Left cardiac atrium (tissue), 4 donors: ENCODE results near the gene CDHR1. TPM values are rescaled to one million over a fixed set of nuclear protein-coding genes. Genes with fewer than 3 reads are reported as not detected.

ENCODE experiments used
- ATAC-seq, 2 donors: fragments of 200-7000 bp; cut with Tn5 transposase; one replicate each; pipeline ENCODE4 v1.9.1; 2020; ENCODE audit warnings: mild to moderate bottlenecking in 2 of 2, moderate library complexity in 2 of 2
- DNase-seq: peaks from one replicate; pipeline ENCODE4 v3.0.0-alpha.2; 2020
- intact Hi-C, 2 donors: fragments of 100-400 bp; cut with DNase I; formaldehyde crosslinking; loops; one replicate each; pipeline versions ENCODE4 v1.14.1 to v1.15.1; 2022 to 2023
- total RNA-seq, 2 donors: library from RNA; stranded (reverse); fragmentation: NEBNext Ultra II Directional; extraction: Animal tissue kit (Norgen Biotek cat#: 25700); gene quantifications; one replicate each; pipeline ENCODE4 v1.2.1, GENCODE V29; 2021
- donor health status: DM: no; HTN: yes; CAD: no.
- donor health status: DM: no; HTN: yes; CAD: no; lungs with severe emphysema.
- donor health status: DM: yes; HTN: yes; CAD: no.
- donor health status: Dilated cardiomyopathy.

The CDHR1 gene
- total RNA-seq, 2 donors from 2014 or later = 0.68 to 1.2 TPM

- intact Hi-C loops = no loop called here
- ATAC-seq = no peak
- DNase-seq = no peak
Observed at GRCh38 chr10:84217746-84218145, 23.4 kb downstream of the CDHR1 start.

- no peak for ATAC-seq
- intact Hi-C loops = no loop called here
Observed at GRCh38 chr10:84221916-84222315, 27.6 kb downstream of the CDHR1 start.

GRCh38 chr10:84224411-84225028 is 30.2 kb downstream of the CDHR1 start:
- intact Hi-C loops = no loop called here
- ATAC-seq (no peak), DNase-seq (no peak)

More at GRCh38 chr10:84221916-84222315, 27.6 kb downstream of the CDHR1 start:
- DNase-seq = no peak

- intact Hi-C loops = no loop called here
- DNase-seq = no peak
- ATAC-seq = no peak
Observed at GRCh38 chr10:84225427-84226173, 31.3 kb downstream of the CDHR1 start, which contains the start of gene LRIT2. LRIT2 (minus strand) TSS chr10:84225544; CDS start chr10:84225520, 24 bp downstream.

- DNase-seq (no peak), ATAC-seq (no peak)
- intact Hi-C loops = no loop called here
Observed at GRCh38 chr10:84226616-84227015, 32.3 kb downstream of the CDHR1 start.

- ATAC-seq (no peak), DNase-seq (no peak)
- intact Hi-C loops = no loop called here
Observed at GRCh38 chr10:84227810-84228209, 33.5 kb downstream of the CDHR1 start.

- ATAC-seq = peak in 1 of 2 donors; percentile 61
- intact Hi-C loops = no loop called here
- DNase-seq = no peak
Observed at GRCh38 chr10:84230359-84230758, 36.0 kb downstream of the CDHR1 start.

- DNase-seq = no peak
- ATAC-seq = no peak
- intact Hi-C loops = no loop called here
Observed at GRCh38 chr10:84232376-84232775, 38.0 kb downstream of the CDHR1 start.

GRCh38 chr10:84233940-84234339 is 39.6 kb downstream of the CDHR1 start:
- intact Hi-C loops = no loop called here
- DNase-seq = no peak
- no peak for ATAC-seq

- no peak for DNase-seq
- intact Hi-C loops = no loop called here
- ATAC-seq = no peak
Observed at GRCh38 chr10:84234479-84234878, 40.1 kb downstream of the CDHR1 start.

- no peak for DNase-seq
- no peak for ATAC-seq
- intact Hi-C loops = no loop called here
Observed at GRCh38 chr10:84235096-84235495, 40.8 kb downstream of the CDHR1 start.

- DNase-seq (no peak), ATAC-seq (no peak)
Observed at GRCh38 chr10:84236807-84237198, 42.5 kb downstream of the CDHR1 start.

GRCh38 chr10:84237199-84238051 is 43.1 kb downstream of the CDHR1 start:
- intact Hi-C loops = no loop called here
- DNase-seq (no peak), ATAC-seq (peak; percentile 75 to 76)

More at GRCh38 chr10:84236807-84237198, 42.5 kb downstream of the CDHR1 start:
- intact Hi-C loops = no loop called here

- ATAC-seq (no peak), DNase-seq (no peak)
- intact Hi-C loops = no loop called here
Observed at GRCh38 chr10:84238909-84239308, 44.6 kb downstream of the CDHR1 start.

GRCh38 chr10:84241185-84241790 is 47.0 kb downstream of the CDHR1 start, which contains the start of gene LRIT1:
LRIT1 (minus strand) TSS chr10:84241546; CDS start chr10:84241439, 107 bp downstream.
- ATAC-seq (no peak), DNase-seq (no peak)
- intact Hi-C loops = no loop called here

GRCh38 chr10:84243759-84244158 is 49.4 kb downstream of the CDHR1 start:
- DNase-seq (no peak), ATAC-seq (no peak)
- intact Hi-C loops = no loop called here

- peak; percentile 45 for DNase-seq
- ATAC-seq = peak; percentile 86 to 88
- intact Hi-C loops = no loop called here
Observed at GRCh38 chr10:84244651-84245270, 50.4 kb downstream of the CDHR1 start, which contains the start of gene RGR. RGR (plus strand) TSS chr10:84245053; CDS start chr10:84245091, 38 bp downstream.

- ATAC-seq (no peak), DNase-seq (no peak)
- intact Hi-C loops = no loop called here
Observed at GRCh38 chr10:84247496-84247895, 53.2 kb downstream of the CDHR1 start.

GRCh38 chr10:84248794-84249193 is 54.5 kb downstream of the CDHR1 start:
- DNase-seq (no peak), ATAC-seq (no peak)
- intact Hi-C loops = no loop called here
